ENCODE results near the gene SLC2A11. TPM values are rescaled to one million over a fixed set of nuclear protein-coding genes. Genes with fewer than 3 reads are reported as not detected.
"Not testable (repeated sequence)": the region's sequence is repeated elsewhere in the genome, so short reads cannot be mapped to it uniquely, and the experiment has no call there.

The SLC2A11 gene
- total and polyA plus RNA-seq, 4 donors = 17.4 to 44.3 (median 22.4) TPM

DNA sequence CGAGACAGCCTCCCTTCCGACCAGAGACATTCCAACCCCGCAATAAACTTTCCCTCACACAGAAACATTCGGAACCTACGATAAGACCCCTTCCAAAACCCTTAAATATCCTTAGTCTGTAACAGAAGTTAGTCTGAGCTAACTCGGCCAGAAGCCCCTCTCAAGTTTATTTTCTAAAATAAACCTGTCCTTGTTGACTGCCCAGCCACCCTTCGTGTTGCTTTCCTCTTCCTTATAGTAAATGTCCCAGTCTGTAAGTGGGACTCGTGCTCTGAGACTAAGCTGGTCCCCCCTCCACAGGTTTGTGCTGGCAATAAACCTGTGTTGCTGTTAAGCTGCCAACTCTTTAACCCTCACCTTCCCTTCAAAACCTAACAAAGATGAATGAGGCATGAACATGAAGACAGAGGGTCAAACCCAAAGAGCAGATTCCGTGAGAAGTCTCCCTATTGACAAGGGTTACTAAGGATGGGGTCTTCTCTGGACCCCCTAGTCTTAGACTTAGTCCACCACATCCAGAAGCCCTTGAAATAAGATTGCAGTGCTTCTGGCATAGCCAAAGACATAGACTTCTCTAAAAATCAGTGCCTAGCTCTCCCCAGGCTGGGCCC, 54.7 kb downstream of the SLC2A11 start:
- no peaks in the 10 kb centered on the region for H3K27me3 ChIP-seq (ENCODE audit: control insufficient read depth, insufficient read depth, low read length)
- WGBS (ENCODE audit: insufficient coverage) = 91% methylated on average over 8 of the region's 9 CpGs
- H3K4me1 ChIP-seq (ENCODE audit: control insufficient read depth, insufficient read depth, low read length) = peaks cover 3% of the 10 kb centered on the region
- no peak overlapping the region for H3K4me3 ChIP-seq (ENCODE audit: low read depth, low read length)
- no peaks in the 10 kb centered on the region for H3K36me3 ChIP-seq (ENCODE audit: control insufficient read depth, insufficient read depth, low read length)
- no peak for DNase-seq (ENCODE audit: low read depth in 4 of 6, low spot score in 6 of 6)
- no peaks in the 10 kb centered on the region for H3K9me3 ChIP-seq (ENCODE audit: control insufficient read depth, insufficient read depth, low read length)
- no peak overlapping the region for H3K27ac ChIP-seq (ENCODE audit: low read depth, low read length)

DNA sequence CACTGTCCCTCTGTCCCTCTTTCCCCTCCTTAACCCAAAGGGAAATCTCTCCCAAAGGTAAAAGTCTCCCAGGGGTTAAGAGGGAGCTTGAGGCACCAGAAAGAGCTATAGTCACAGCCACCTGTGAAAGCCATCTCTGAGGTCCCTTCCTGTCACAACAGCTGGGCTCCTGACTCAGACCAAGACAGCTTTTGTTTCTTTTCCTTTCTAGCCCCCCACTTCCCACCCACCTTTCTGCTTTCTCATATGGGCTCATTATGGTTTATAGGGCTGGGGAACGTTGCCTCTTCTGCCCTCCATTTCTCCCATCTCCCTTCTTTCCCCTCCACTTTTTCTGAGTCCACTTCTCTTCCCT, 55.6 kb downstream of the SLC2A11 start:
- WGBS (ENCODE audit: insufficient coverage) = 0% methylated on average over 1 of the region's 1 CpG

DNA sequence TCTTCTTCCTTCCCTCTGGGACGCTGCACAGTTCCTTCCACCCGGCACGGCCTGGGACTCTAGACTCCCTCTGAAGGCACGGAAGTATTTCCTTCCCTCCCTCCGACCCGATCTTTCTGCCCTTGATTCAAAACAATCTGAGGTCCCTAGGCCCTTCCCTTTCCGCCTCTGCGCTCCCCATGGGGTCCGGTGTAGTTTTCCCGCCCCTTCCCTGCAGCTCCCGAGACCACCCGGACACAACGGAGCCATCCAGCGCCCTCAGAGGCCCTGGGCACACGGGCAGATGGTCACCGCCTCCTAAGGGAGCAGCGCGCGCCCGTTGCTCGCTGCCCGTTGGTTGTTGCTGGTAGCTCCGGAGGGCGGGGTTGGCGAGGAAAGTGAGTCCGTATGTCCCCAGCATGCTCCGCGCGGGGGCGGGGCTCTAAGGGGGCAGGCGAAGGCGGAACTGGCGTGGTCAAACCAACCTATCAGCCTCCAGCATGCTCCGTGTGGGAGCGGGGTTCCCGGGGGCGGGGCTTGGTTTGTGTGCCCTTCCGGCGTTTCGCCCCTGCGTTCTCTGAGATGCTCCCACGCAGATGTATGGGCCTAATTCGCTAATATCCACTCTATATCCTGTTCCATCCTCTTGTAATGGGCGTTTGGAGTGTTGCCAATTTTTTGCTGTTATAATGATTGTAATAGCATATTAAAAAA, 56.1 kb downstream of the SLC2A11 start:
- Histone ChIP-seq H3K27me3 (ENCODE audit: control insufficient read depth, insufficient read depth, low read length) (no peaks in the 10 kb centered on the region), H3K36me3 (ENCODE audit: control insufficient read depth, insufficient read depth, low read length) (no peaks in the 10 kb centered on the region), H3K4me1 (ENCODE audit: control insufficient read depth, insufficient read depth, low read length) (peaks cover 3% of the 10 kb centered on the region), H3K9me3 (ENCODE audit: control insufficient read depth, insufficient read depth, low read length) (no peaks in the 10 kb centered on the region), H3K27ac (ENCODE audit: low read depth, low read length) (peak overlapping the region; percentile 93), H3K4me3 (ENCODE audit: low read depth, low read length) (peak overlapping the region; percentile 73)
- DNase-seq (ENCODE audit: low read depth in 4 of 6, low spot score in 6 of 6) = peak; percentile 94 to 100 (median 97)
- WGBS (ENCODE audit: insufficient coverage) = under 1% methylated on average over 40 of the region's 44 CpGs

More for the DNA sequence above, 55.6 kb downstream of the SLC2A11 start:
- Histone ChIP-seq H3K27ac (ENCODE audit: low read depth, low read length) (peak overlapping the region; percentile 93), H3K4me3 (ENCODE audit: low read depth, low read length) (peak overlapping the region; percentile 73), H3K36me3 (ENCODE audit: control insufficient read depth, insufficient read depth, low read length) (no peaks in the 10 kb centered on the region), H3K27me3 (ENCODE audit: control insufficient read depth, insufficient read depth, low read length) (no peaks in the 10 kb centered on the region), H3K9me3 (ENCODE audit: control insufficient read depth, insufficient read depth, low read length) (no peaks in the 10 kb centered on the region), H3K4me1 (ENCODE audit: control insufficient read depth, insufficient read depth, low read length) (peaks cover 3% of the 10 kb centered on the region)
- DNase-seq (ENCODE audit: low read depth in 4 of 6, low spot score in 6 of 6) = no peak

DNA sequence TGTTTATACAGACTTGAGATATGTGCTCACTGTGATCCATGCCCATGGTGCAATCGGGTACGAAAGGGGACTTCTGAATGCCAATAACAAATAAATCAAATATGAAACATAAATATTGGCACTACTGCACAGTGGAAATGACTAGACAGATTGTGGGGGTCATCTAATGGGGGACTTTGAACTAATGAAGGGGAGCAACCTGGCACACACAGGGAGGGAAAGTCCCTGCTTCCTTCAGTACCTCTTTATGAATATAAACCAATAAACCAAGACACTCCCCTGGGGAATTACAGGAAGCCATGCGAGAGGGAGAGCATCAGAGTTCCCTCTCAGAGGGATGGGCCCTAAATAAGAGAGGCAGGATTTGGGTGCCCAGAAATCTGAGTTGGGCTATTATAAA, 57.6 kb downstream of the SLC2A11 start:
- Histone ChIP-seq H3K36me3 (ENCODE audit: control insufficient read depth, insufficient read depth, low read length) (peaks cover 2% of the 10 kb centered on the region), H3K9me3 (ENCODE audit: control insufficient read depth, insufficient read depth, low read length) (no peaks in the 10 kb centered on the region), H3K4me3 (ENCODE audit: low read depth, low read length) (no peak overlapping the region), H3K27me3 (ENCODE audit: control insufficient read depth, insufficient read depth, low read length) (no peaks in the 10 kb centered on the region), H3K27ac (ENCODE audit: low read depth, low read length) (no peak overlapping the region), H3K4me1 (ENCODE audit: control insufficient read depth, insufficient read depth, low read length) (peaks cover 3% of the 10 kb centered on the region)
- DNase-seq (ENCODE audit: low read depth in 4 of 6, low spot score in 6 of 6) = no peak
- WGBS (ENCODE audit: insufficient coverage) = no CpG with 5 or more reads among the region's 3 CpGs

DNA sequence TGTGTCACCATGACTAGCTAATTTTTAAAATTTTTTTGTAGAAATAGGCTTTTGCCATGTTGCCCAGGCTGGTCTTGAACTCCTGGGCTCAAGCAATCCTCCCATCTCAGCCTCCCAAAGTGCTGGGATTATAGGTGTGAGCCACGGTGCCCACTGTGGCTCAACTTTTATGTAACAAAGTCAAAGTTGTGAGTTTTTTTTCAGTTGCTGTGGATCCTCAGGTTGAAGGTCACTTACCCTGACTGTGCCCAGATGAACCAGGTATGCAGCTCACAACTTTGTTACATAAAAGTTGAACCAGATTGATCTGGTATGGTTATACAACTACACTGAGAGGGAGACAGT, 62.6 kb downstream of the SLC2A11 start:
- no CpG with 5 or more reads among the region's 1 CpG for WGBS (ENCODE audit: insufficient coverage)
- not testable (repeated sequence) for H3K9me3 ChIP-seq (ENCODE audit: control insufficient read depth, insufficient read depth, low read length); H3K4me1 ChIP-seq (ENCODE audit: control insufficient read depth, insufficient read depth, low read length); H3K36me3 ChIP-seq (ENCODE audit: control insufficient read depth, insufficient read depth, low read length); H3K27me3 ChIP-seq (ENCODE audit: control insufficient read depth, insufficient read depth, low read length); DNase-seq (ENCODE audit: low read depth in 4 of 6, low spot score in 6 of 6); H3K27ac ChIP-seq (ENCODE audit: low read depth, low read length); H3K4me3 ChIP-seq (ENCODE audit: low read depth, low read length)

DNA sequence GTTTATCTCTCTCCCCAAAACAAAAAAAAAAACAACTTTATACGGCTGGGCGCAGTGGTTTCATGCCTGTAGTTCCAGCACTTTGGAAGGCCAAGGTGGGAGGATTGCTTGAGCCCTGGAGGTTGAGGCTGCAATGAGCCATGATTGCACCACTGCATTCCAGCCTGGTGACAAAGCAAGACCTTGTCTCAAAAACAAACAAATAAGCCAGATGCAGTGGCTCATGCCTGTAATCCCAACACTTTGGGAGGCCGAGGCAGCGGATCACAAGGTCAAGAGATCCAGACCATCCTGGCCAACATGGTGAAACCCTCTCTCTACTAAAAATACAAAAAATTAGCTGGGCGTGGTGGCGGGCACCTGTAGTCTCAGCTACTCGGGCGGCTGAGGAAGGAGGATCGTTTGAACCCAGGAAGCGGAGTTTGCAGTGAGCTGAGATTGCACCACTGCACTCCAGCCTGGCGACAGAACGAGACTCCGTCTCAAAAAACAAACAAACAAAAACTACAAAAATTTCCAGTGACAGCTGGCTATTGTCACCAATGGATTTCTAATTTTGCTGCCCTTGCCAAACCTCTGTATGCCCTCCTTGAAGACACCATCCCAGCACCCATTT, 64.0 kb downstream of the SLC2A11 start:
- 96% methylated on average over 9 of the region's 13 CpGs for WGBS (ENCODE audit: insufficient coverage)

DNA sequence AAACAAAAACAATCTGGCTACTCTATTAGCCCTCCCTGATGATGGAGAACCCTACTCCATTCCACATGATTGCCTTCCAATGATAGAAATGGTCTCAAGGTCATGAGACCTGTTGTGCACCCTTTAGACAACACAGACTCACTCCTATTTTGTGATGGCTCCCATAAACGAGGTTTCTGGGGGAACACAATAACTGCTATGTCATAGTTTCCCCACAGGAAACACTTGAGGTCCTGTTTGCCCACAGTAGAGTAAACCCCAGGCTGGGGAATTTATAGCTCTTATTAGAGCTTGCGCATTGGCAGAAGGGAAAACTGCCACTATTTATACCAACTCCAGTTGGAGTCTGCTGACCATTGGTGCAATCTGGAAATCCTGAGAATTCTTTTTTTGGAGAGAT, 65.2 kb downstream of the SLC2A11 start:
- Histone ChIP-seq H3K4me3 (ENCODE audit: low read depth, low read length) (no peak overlapping the region), H3K27me3 (ENCODE audit: control insufficient read depth, insufficient read depth, low read length) (no peaks in the 10 kb centered on the region), H3K9me3 (ENCODE audit: control insufficient read depth, insufficient read depth, low read length) (no peaks in the 10 kb centered on the region), H3K4me1 (ENCODE audit: control insufficient read depth, insufficient read depth, low read length) (no peaks in the 10 kb centered on the region), H3K36me3 (ENCODE audit: control insufficient read depth, insufficient read depth, low read length) (peaks cover 7% of the 10 kb centered on the region), H3K27ac (ENCODE audit: low read depth, low read length) (no peak overlapping the region)
- no peak for DNase-seq (ENCODE audit: low read depth in 4 of 6, low spot score in 6 of 6)
- WGBS (ENCODE audit: insufficient coverage) = no CpG with 5 or more reads among the region's 2 CpGs

More for the DNA sequence above, 64.0 kb downstream of the SLC2A11 start:
- not testable (repeated sequence) for H3K36me3 ChIP-seq (ENCODE audit: control insufficient read depth, insufficient read depth, low read length); H3K27ac ChIP-seq (ENCODE audit: low read depth, low read length); H3K4me1 ChIP-seq (ENCODE audit: control insufficient read depth, insufficient read depth, low read length); H3K27me3 ChIP-seq (ENCODE audit: control insufficient read depth, insufficient read depth, low read length); H3K9me3 ChIP-seq (ENCODE audit: control insufficient read depth, insufficient read depth, low read length); DNase-seq (ENCODE audit: low read depth in 4 of 6, low spot score in 6 of 6); H3K4me3 ChIP-seq (ENCODE audit: low read depth, low read length)

DNA sequence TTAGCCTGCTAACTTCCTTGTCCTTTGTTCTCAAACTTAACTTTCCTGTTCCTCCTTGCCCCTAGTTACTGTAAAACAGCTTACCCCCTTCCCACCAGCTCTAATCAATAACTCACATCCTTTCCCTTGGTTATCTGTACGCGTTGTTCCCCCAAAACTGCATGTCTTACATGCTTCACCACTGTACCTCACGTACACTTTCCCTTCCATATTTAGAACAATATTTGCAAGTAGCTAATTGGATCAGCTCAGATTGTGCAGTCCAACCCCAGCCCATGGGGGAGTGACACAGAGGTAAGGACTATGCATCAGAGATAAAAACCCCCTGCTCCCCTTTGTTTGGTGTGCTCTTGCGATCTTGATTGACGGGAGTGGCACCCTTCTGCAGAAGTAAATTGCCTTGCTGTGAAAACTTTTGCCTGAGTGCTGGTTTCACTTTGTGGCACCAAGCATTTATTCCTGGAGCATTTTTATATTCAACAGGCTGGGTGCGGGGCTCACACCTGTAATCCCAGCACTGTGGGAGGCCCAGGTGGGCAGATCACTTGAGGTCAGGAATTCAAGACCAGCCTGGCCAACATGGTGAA, 67.4 kb downstream of the SLC2A11 start:
- Histone ChIP-seq H3K4me3 (ENCODE audit: low read depth, low read length) (no peak overlapping the region), H3K9me3 (ENCODE audit: control insufficient read depth, insufficient read depth, low read length) (no peaks in the 10 kb centered on the region), H3K4me1 (ENCODE audit: control insufficient read depth, insufficient read depth, low read length) (no peaks in the 10 kb centered on the region), H3K27me3 (ENCODE audit: control insufficient read depth, insufficient read depth, low read length) (no peaks in the 10 kb centered on the region), H3K27ac (ENCODE audit: low read depth, low read length) (no peak overlapping the region), H3K36me3 (ENCODE audit: control insufficient read depth, insufficient read depth, low read length) (peaks cover 5% of the 10 kb centered on the region)
- 100% methylated on average over 4 of the region's 6 CpGs for WGBS (ENCODE audit: insufficient coverage)
- DNase-seq (ENCODE audit: low read depth in 4 of 6, low spot score in 6 of 6) = no peak

DNA sequence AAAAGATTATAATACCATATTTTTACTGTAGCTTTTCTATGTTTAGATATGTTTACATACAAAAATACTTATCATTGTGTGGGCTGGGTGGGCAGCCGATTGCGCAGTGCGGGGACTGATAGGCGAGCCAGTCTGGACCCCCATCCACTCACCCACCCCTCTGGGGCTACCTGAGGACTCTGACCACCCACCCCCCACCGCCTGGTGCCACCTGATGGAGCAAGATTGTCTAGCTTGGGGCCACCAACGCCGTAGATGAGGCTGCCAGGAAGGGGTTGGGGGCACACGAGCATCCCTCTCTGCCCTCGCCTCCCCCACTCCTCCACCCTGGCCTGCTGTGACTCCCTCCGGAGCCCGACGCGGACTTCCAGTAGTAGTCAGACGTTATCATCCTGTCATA, 68.9 kb downstream of the SLC2A11 start:
- no peaks in the 10 kb centered on the region for H3K4me1 ChIP-seq (ENCODE audit: control insufficient read depth, insufficient read depth, low read length)
- H3K9me3 ChIP-seq (ENCODE audit: control insufficient read depth, insufficient read depth, low read length) = no peaks in the 10 kb centered on the region
- H3K36me3 ChIP-seq (ENCODE audit: control insufficient read depth, insufficient read depth, low read length) = peaks cover 8% of the 10 kb centered on the region
- no peak for DNase-seq (ENCODE audit: low read depth in 4 of 6, low spot score in 6 of 6)
- H3K4me3 ChIP-seq (ENCODE audit: low read depth, low read length) = no peak overlapping the region
- WGBS (ENCODE audit: insufficient coverage) = 76% methylated on average over 9 of the region's 14 CpGs
- no peak overlapping the region for H3K27ac ChIP-seq (ENCODE audit: low read depth, low read length)
- H3K27me3 ChIP-seq (ENCODE audit: control insufficient read depth, insufficient read depth, low read length) = no peaks in the 10 kb centered on the region
